CD4-positive, alpha-beta T cell treated with Interleukin-21 for 1 hour (primary cell): ENCODE results near the gene GPC3.
"Not testable (repeated sequence)": the region's sequence is repeated elsewhere in the genome, so short reads cannot be mapped to it uniquely, and the experiment has no call there.

Experiments
- DNase-seq: peaks from one replicate; pipeline ENCODE4 v3.0.0-alpha.2; 2020

The GPC3 gene

DNA sequence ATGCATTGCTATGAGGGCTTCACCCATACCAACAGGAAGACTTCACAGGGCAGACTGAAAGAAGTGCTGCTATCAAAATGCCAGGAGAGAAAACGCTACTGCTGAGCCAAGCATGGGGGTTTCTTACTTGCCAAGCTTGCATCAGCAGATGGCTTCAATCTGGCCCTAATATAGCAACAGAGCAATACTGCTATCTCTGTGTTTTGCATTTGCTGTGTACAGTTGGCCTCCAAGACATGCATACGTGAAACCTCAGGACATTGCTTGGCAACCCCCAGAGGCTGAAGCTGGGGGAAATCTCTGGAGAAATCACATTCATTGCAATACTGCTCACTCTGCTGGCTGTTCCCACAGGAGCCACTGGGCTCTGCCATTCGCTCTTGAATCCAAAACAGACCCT, 442.9 kb downstream of the GPC3 start:
- DNase-seq = no peak

DNA sequence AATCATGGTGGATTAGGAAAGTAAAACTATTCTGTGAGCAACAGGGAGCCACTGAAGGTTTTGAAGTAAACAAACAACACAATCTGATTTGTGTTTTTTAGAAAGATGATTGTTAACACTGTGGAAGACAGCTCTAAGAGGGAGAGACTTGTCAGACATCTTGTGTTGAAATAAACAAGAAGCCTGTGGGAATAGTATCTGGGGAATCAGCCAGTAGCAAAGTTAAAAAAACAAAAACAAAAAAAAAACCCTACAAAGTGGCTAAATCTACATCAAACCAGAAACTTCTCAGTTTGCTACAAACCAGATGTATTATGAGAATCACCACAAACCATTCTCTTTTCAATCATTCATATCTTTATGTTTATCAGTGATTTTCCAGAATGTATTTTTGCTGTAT, 444.4 kb downstream of the GPC3 start:
- DNase-seq = no peak

DNA sequence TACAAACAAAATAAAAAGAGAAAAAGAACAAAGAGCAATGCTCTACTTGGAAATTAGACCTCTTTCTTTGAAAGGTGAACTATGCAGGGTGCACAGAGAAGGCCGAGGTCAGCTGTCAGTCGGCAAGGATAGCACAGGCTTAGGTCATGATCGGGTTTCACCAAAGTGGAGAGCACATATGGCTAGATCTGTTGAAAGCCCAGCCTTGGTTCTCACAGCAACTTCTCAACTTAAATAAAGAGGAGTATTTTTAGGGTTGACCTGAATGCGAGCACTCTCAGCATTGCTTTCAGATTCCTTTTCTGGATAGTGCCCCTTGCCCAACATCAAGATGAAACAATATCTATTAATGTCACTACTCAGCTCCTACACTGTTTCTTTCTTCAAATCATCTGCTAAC, 447.2 kb downstream of the GPC3 start:
- DNase-seq = no peak

DNA sequence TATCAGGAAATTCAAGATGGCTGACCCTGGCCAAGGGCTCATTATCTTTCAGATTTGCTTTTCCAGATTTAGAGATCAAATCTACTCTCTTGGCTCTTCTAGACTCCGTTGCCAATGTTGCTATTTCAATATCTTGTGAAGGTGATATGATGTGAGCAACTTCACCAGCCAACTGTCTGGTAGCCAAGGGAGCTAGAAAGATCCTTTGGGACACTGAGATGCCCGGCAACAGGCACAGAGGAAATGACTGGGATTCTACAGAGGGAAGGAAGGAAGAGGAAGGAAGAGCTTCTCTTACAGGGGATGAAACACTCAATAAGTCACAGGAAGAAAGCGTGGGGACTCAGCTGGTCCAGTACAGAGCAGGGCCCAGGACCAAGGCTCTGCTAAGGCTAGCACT, 448.3 kb downstream of the GPC3 start:
- DNase-seq = no peak

DNA sequence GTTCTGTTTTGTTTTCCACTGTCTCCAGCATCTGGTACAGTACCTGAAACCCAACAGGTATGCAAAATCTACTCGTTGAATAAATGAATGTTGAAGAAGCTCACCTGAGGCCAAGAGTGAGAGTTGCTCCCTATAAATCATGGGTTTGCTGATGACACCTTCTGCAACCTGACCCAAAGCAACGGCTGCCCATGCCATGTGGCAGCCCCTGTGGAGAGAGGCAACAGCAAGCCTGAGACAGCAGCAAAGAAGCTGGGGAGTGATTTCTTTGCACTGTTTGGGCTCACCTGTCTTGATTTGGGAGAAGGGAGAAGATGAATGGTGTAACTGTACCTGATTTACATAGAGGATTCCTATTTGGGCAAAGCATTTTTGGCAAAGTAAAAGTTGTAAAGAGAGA, 450.3 kb downstream of the GPC3 start:
- DNase-seq = no peak

DNA sequence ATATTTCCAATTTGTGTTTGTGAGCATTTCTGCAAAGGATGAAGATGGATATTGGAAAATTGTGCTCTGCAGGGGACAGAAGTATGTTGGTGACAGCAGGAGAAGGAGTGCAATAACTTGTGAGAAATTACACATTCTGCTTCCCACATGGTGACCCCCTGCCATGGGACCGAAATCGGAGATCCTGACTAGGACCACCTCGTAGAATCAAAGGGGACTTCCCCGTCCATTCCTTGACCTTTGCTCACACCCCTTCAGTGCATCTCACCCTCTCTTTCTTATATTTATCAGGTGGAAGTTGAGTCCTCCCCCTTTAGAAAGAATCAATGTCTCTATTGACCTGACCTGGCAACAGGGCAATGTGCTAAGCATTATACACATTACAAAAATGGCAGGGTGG, 451.2 kb downstream of the GPC3 start:
- no peak for DNase-seq

DNA sequence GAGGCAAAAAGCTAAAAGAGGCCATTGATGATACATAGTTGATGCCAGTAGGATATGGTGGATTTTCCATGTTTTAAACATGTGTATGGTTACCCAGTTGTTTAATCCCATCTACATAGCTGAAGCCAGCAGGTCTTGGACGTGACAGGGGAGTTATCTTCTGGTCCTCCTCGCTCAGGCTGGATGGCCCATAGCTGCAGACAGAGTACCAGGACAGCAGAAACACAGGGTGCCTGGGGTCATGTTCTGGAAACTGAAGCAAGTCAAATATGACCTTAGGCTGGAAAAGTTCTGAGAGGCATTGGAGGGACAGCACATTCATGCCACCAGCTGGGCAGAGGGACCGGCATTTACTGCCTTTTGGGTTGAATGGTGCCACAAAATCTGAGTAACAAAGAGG, 452.1 kb downstream of the GPC3 start:
- no peak for DNase-seq

DNA sequence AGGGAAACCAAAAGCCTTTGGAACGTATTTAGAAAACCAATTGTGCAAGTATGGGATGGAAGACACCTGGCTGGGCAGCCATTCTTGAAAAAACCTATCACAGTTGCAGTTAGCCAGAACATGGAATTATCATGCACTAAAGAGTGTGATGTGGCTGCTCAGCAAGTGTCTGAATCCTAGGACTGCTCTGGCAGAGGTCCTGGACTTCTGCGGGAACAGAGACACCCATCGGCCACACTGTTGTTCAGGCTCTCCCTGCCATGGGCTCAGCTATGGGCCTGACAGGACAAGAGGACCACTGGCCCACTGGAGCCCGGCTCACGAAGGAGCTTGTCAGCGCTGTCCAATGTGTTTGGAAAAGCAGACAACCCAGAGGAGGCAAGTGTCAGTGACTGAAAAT, 454.4 kb downstream of the GPC3 start:
- no peak for DNase-seq

DNA sequence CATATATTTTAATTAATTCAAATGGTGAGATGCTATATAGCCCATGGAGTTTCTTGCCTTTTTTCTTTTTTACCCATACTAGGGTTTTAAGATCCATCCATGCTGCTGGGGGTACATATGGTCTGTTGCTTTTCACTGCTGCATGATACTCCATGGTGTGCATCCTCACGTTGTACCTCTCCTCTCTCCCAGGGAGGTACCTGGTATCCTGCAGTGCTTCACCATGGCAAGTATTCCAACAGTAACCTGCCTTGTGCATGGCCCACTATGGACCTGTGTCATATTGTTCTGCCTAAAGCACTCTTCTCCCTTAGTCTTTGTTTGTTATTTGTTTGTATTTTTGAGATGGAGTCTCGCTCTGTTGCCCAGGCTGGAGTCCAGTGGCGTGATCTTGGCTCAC, 455.8 kb downstream of the GPC3 start:
- DNase-seq = no peak

DNA sequence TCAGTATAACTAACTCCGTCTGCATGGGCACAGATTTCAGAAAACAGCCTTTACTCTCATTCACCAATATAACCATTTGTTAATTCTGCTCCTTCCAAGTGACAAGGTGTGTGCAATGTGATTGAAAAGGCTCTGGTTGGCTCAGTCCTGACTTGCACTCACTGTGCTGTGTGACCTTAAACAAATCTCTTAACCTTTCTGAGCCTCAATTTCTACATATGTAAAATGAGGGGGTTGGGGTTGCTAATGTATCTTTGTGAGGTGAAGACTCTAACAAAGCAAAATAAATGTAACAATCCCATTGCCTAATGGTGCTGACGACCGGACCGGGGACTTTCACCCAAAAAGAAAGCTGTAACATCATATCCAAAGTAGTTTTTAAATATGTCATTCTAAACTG, 457.6 kb downstream of the GPC3 start:
- no peak for DNase-seq

DNA sequence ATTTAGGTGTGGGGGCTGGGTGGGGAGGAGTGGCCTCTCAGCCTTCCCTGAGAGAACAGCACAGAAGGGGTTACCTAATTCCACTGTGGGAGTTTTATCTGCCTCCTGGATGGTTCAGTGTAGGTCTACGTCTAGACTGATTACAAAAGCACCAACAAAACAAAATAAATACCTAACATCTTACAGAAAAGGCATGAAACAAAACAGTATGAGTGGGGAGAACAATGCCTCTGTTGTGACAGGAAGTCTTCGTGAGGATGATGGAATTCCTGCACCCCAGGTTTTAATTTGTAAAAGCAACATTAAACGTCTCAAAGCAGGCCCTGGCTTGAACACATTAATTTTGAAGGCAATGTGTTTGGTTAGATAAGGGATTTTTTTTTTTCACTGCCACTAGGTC, 458.0 kb downstream of the GPC3 start:
- no peak for DNase-seq

DNA sequence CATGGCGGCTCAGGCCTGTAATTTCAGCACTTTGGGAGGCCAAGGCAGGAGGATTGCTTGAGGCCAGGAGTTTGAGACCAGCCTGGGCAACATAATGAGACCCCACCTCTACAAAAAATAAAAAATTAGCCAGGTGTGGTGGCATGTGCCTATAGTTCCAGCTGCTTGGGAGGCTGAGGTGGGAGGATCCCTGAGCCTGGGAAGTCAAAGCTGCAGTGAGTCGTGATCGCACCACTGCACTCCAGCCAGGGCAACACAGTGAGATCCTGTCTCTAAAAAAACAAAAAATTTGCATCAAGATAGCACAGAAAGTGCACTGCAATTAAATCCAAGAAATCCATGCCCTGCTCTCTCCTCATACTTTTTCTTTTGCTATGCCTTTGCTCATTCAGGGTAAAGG, 458.6 kb downstream of the GPC3 start:
- not testable (repeated sequence) for DNase-seq

DNA sequence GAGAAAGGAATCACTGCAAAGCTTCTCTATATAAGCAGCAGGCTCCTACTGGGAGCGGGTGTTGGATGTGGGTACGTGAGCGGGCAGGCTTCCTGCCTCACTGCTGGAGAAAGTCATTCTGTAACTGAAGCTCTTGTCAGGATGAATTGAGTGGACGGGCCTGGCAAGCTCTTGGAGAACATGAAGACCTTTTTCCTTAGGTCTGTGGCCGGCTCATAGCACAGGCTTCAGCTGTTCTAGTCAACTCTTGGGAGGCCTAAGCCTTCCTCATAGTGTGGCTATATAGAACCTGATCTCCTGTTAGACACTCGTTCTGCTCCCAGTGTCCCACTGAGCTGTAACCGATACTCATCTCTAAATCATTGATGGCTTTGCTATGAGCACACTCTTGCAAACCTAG, 461.9 kb downstream of the GPC3 start:
- DNase-seq = no peak

DNA sequence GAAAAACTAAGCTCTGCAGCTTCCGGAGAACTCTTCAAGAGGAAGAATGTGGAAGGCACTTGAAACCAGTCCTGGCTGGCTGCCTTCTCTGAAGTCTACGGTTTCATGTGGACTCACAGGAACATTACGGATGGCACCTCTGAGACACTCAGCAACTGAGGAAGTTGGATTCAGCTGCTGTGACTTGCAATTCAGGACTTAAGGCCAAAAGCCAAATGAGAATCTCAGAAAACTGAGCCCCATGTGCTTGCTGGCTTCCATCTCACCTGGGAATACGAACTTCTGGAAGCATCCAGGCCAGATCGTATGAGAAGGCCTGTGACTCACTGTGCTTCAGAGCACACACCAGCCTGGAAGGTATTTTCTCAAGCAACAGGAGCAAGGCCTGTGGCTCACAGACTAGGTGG, 462.3 kb downstream of the GPC3 start:
- no peak for DNase-seq

DNA sequence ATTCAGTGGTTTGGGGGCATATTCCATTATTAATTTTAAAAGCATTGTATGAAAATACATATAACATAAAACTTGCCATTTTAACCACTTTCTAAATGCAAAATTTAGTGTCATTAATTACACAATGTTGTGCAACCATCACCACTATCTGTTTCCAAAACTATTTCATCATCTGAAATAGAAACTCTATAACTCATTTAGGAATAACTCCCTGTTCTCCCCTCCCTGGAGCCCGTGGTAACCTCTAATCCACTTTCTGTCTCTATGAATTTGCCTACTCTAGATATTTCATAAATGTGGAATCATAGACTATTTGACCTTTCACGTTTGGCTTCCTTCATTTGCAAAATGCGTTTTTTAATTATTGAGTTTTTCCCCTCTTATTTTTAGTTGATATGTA, 468.7 kb downstream of the GPC3 start:
- no peak for DNase-seq

DNA sequence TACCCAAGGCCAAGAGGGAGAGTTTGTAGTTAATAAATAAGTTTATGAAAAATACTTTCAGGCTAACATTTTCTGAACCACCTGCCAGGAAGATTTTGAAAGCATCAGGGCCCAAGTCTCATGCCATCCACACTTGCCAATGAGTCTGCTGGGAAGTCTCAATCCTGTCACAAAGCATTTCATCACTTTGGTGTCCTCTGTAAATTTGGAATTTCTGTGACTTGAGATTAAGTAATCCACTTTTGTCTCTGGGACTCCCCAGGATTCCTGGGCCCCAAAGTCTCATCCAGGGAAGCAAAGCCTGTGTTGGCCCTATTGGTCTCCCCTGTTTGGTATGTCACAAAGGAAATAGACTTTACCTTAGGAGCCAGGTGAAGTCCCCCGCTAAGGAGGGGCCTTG, 470.9 kb downstream of the GPC3 start:
- DNase-seq = no peak

DNA sequence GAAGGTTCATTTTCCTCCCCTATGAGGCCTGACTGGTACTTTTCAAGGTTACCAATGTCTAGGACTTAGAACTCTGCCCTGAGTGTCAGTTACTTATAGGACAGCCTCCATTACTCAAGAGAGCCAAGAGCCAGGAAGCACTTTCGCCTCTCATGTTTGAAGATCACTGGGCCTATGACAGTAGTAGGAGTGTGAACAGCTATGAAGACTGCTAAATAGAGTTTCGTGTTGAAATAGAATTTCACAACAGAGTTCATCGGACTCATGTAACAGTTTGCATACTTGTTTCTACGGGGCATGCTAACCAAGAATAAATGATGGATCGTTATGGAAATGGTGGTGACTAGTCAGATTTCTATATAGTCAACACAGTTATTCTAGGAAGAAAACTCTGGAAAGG, 472.3 kb downstream of the GPC3 start:
- no peak for DNase-seq

DNA sequence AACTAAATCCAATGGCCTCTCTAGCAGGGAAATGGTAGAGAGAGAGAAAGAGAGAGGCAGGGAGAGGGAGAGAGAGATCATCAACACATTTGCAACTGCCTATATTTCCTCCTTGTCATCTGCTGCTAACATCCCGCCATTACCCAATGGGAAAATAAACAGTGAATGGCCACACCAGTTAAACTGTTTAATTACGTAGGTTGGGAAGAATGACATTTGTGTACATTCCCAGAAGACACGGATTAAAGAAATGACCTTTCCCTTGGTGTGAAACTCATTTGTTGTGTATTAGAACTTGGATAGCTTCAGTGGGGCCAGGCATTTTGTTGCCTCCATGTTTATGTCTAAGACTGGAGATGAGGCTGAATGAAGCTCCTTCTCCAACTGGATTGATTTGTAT, 474.4 kb downstream of the GPC3 start:
- DNase-seq = no peak

DNA sequence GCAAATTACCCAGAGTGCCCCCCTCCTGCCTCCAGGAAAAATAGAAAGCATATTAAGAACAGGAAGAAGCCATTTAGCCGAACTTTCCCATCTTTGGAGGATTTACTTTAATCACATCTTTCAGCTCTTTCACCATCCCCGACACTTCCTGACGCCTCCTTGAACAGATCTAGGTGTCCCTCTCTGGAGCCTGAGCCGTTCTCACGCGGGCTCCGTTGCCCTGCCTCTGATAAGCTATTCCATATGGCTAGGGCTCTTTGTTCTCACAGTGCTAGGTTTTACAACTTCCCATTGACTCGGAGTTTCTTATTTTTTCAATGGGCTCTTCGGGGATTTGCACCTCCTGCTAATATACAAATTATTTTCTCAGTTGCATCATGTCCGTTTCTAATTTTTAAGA, 488.0 kb downstream of the GPC3 start:
- no peak for DNase-seq

DNA sequence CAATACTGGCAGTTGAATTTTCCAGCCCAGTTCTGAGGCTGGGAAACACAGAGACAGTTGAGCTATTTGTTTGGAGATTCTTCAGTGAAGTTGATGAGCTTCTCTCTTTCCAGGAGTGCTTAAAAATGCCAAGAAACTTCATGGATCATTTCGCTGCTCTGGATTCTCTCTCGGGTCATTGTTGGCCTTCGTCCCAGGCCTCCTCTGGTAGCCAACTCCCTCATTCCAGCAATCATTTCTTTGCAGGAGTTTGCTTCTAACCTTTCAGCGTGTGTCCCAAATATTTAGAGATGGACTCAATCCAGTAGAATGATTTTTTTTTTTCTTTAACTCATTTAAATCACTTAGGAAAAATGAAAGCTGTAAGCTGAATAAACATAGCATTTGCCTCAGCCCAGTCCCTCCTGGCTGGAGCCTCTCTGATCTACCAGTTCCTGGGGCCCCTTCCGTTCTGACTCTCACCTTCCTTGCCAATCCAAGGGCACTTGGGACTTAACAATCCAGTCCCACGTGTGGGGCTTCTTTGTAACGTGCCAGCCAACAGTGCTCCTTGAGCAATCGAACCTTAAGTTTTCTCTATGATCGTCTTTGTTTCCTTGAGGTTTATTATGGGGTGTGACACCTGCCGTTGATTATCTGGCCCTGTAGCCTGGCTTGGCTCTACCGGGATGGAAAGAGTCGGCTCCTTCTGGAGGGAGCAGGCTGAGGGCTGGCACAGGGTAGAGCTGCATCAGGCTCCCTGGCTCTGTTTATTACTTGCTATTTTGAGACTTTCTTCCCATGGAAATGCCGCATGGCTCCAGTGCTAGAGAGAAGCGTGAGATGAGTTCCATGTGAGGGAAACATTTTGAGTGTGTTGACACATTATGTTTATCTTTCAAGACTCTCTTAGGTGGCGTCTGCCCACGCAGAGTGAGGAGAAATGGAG, 489.7 kb downstream of the GPC3 start:
- DNase-seq = no peak

DNA sequence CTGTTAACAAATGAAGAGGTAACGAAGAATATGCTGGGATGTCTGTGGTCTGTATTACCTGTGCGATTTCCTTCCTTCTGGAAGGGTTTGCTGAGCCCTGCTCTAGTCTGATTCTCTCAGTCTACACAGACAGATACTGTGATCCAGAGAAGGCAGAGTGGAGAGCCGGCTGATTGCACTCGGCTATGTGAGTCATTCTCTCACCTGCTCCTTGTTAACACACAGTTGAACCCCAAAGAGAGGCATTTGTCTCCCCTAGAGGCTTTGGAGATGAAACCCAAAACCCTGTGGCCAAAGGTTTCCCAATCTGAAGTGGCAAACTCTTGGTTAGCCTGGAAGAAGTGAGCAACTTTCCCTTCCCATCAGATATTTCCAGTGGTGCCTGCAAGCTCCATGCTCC, 492.0 kb downstream of the GPC3 start:
- no peak for DNase-seq

DNA sequence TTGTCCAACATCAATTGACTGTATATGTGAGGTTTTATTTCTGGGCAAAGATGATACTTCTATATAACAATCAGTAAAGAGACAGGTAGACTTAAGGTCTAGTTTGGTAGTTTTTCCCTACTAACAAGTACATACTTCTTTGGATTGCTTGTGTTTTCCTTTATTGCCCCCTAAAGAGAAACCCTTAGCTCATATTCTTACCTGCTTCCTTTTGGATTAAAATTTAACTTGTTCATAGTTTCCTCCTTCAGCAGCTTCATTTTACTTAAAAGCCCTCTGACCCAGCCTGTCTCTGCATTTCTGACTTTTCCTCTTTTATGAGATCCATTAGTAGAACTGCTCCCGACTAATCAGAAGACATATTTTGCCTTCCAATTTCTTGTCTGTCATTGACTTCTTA, 494.4 kb downstream of the GPC3 start:
- no peak for DNase-seq
